ENCODE data around the gene PTPRO. TPM values are rescaled to one million over a fixed set of nuclear protein-coding genes. Genes with fewer than 3 reads are reported as not detected.

The PTPRO gene
- total RNA-seq, 1 donor from 2014 or later, result 0.24 TPM

DNA sequence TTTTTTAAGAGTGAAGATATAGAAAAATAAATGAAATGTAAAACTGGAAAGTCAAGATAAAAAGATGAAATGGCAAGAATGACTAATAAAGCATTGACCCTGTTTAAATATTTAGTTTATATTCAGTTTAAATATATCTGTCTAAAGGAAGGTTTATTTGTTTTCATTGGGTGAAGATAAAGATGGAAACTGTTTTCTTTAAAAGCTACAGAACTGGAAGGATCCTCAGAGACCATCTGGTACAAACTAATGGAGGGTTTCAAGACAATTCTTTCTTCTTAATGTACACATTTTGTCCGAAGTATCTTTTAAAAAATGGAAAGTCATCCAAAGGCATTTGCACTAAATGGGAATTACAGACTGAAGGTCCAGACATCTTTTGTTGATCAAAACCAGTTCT is 324.3 kb downstream of the PTPRO start:
- peaks cover 2% of the 10 kb centered on the region for H3K4me1 Mint-ChIP-seq (ENCODE audit: low read depth)
- no peak overlapping the region for H3K4me3 Mint-ChIP-seq (ENCODE audit: low read depth)
- no peak overlapping the region for H3K27ac Mint-ChIP-seq
- peaks cover 10% of the 10 kb centered on the region for H3K36me3 Mint-ChIP-seq (ENCODE audit: insufficient read depth)
- no peak for TF ChIP-seq CTCF (IDR thresholded peaks at IDR 0.05; ENCODE audit: unreplicated experiment)
- no peaks in the 10 kb centered on the region for H3K9me3 Mint-ChIP-seq (ENCODE audit: low read depth)
- no peaks in the 10 kb centered on the region for H3K27me3 Mint-ChIP-seq
- no peak for DNase-seq (ENCODE audit: low spot score, unreplicated experiment)

Other genes with a start within 250 kb of the PTPRO start
- 1.8 and 2.2 TPM in 2 replicates for gene RERG, start 101.1 kb upstream of the PTPRO start, total RNA-seq

Measured in progenitor cell of endocrine pancreas (in vitro differentiated cells).